ENCODE measurements around the gene KDM4C. TPM values are rescaled to one million over a fixed set of nuclear protein-coding genes. Genes with fewer than 3 reads are reported as not detected.

KDM4C gene
- total and polyA plus RNA-seq, 2 of the 13 experiments (the other 11 are each of a cell fraction or from before 2014, with no cell fraction given) = 19.4 to 23.6 TPM

DNA sequence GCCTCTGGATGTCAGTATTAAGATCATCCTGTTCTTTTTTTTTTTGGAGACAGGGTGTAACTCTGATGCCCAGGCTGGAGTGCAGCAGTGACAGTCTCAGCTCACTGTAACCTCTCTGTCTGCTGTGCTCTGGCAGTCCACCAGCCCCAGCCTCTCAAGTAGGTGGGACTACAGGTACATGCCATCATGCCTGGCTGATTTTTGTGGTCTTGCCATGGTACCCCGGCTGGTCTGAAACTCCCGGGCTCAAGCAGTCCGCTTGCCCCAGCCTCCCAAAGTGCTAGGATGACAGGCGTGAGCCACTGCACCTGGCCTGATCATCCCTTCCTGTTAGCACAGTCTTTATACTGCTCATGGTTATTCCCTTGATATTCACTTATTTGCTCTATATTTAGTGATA, 3.5 kb downstream of the KDM4C start (continued):
- TF ChIP-seq KLF15 (CRISPR knock-in tag; IDR thresholded peaks at IDR 0.05; ENCODE audit: borderline replicate concordance) (no peak), ATM (IDR thresholded peaks at IDR 0.05; ENCODE audit: borderline replicate concordance) (no peak), HNRNPK (IDR thresholded peaks at IDR 0.05; ENCODE audit: low read depth, low read length, poor library complexity, severe bottlenecking) (no peak)

DNA sequence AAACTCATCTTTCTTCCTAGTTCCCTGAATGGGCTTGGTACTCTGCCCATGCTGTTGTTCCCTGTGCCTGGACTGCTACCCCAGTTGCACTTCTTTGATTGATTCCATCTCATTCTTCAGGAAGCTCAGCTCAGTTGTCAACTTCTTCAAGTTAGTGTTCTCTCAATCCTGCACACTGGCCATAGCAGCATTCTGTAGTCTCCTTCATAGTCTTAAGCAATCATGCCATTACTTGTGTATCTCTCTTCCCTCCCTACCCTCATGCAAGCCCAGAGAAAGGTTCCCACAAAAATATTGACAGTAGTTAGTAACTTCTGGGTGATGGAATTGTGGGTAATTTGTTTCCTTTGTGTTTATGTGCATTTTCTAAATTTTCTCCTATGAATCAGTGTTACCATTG, 5.5 kb downstream of the KDM4C start:
- FAIRE-seq = no peak
- Histone ChIP-seq H3K27ac (ENCODE audit: extremely low read length, insufficient read depth, low read length) (no peak overlapping the region), H4K20me1 (ENCODE audit: insufficient read depth, low read length) (0 out of 2 replicates have a peak, but pooled peaks cover 6% of the 10 kb centered on the region), H3K4me1 (ENCODE audit: insufficient read depth, low read length) (peaks cover 59% of the 10 kb centered on the region), H3K9me3 (ENCODE audit: low read length) (no peaks in the 10 kb centered on the region), H3K79me2 (ENCODE audit: insufficient read depth, low read length) (peaks cover 89% of the 10 kb centered on the region), H3K36me3 (replicated peaks in 1 of 2; ENCODE audit: control insufficient read depth in 1 of 2, insufficient read depth in 2 of 2, low read length in 2 of 2) (no peaks in the 10 kb centered on the region), H2AFZ (ENCODE audit: low read length) (no peak overlapping the region), H3K4me2 (ENCODE audit: low read depth, low read length) (no peak overlapping the region), H3K9ac (ENCODE audit: insufficient read depth, low read depth, low read length) (no peak overlapping the region), H3K4me3 (replicated peaks in 1 of 3; ENCODE audit: insufficient read depth in 1 of 3, low read depth in 2 of 3, low read length in 3 of 3) (no peak overlapping the region), H3K27me3 (ENCODE audit: control insufficient read depth in 1 of 2, insufficient read depth in 2 of 2, low read length in 2 of 2) (no peaks in the 10 kb centered on the region; a peak in 1 of 5 replicates)
- ChIA-PET POLR2A (interaction anchor here (1.0 kb wide), 1 partner anchor 25 kb away, joined by 4 read pairs; no protein-coding TSS in a partner anchor), CTCF (ENCODE audit: low intra/inter-chr PET ratio, low total read pairs) (no interaction called here)
- no peak for DNase-seq (ENCODE audit: low spot score)
- intact Hi-C loops (cut with micrococcal nuclease; ENCODE audit: unreplicated experiment) (no loop called here), in situ Hi-C loops (cut with HindIII; ENCODE audit: extremely low pct_ligation_motif_present, low pct_unique_long_range_greater_than_20kb) (no loop called here)
- ATAC-seq = no peak
- no TSS peak for BruUV-seq (replicated peaks)
- TF ChIP-seq MTA3 (CRISPR knock-in tag; IDR thresholded peaks at IDR 0.05) = no peak
- TF ChIP-seq ATF4 (CRISPR knock-in tag; IDR thresholded peaks at IDR 0.05) = no peak
- TF ChIP-seq ZFP90 (CRISPR knock-in tag; IDR thresholded peaks at IDR 0.05; ENCODE audit: borderline replicate concordance) = peak; percentile 98
